ENCODE measurements around the gene NCEH1. TPM values are rescaled to one million over a fixed set of nuclear protein-coding genes. Genes with fewer than 3 reads are reported as not detected.

NCEH1 gene
- total RNA-seq, 4 donors from 2014 or later: 6.6 to 15.8 (median 10.6) TPM

- Histone ChIP-seq H3K4me3 (no peak overlapping the region), H3K36me3 (no peaks in the 10 kb centered on the region), H3K27me3 (no peaks in the 10 kb centered on the region), H3K4me1 (no peaks in the 10 kb centered on the region), H3K27ac (no peak overlapping the region), H3K9me3 (no peaks in the 10 kb centered on the region)
- no peak for DNase-seq
- no peak for TF ChIP-seq POLR2A (IDR thresholded peaks at IDR 0.05)
- TF ChIP-seq CTCF (IDR thresholded peaks at IDR 0.05): no peak
Measured at GRCh38 chr3:172604895-172605646, 105.8 kb downstream of the NCEH1 start.

GRCh38 chr3:172601066-172601832 is 109.6 kb downstream of the NCEH1 start:
- no peak for DNase-seq
- Histone ChIP-seq H3K4me1 (no peaks in the 10 kb centered on the region), H3K36me3 (no peaks in the 10 kb centered on the region), H3K27ac (peak overlapping the region in 3 of 4 donors; percentile 8 to 87 (median 74)), H3K9me3 (no peaks in the 10 kb centered on the region), H3K4me3 (no peak overlapping the region), H3K27me3 (no peaks in the 10 kb centered on the region)
- no peak for TF ChIP-seq POLR2A (IDR thresholded peaks at IDR 0.05)
- no peak for TF ChIP-seq CTCF (IDR thresholded peaks at IDR 0.05)

GRCh38 chr3:172600644-172601065 is 110.2 kb downstream of the NCEH1 start:
- Histone ChIP-seq H3K4me1 (peaks cover 0 to 2% (median 0%) of the 10 kb centered on the region in 4 donors), H3K9me3 (no peaks in the 10 kb centered on the region), H3K36me3 (no peaks in the 10 kb centered on the region), H3K27me3 (no peaks in the 10 kb centered on the region), H3K27ac (peak overlapping the region in 3 of 4 donors; percentile 8 to 87 (median 74)), H3K4me3 (no peak overlapping the region)
- TF ChIP-seq POLR2A (IDR thresholded peaks at IDR 0.05) (no peak), CTCF (IDR thresholded peaks at IDR 0.05) (no peak)
- no peak for DNase-seq

GRCh38 chr3:172598904-172599303 is 112.0 kb downstream of the NCEH1 start:
- Histone ChIP-seq H3K9me3 (no peaks in the 10 kb centered on the region), H3K4me3 (no peak overlapping the region), H3K27ac (no peak overlapping the region), H3K4me1 (peaks cover 0 to 15% (median 6%) of the 10 kb centered on the region in 4 donors), H3K27me3 (no peaks in the 10 kb centered on the region), H3K36me3 (no peaks in the 10 kb centered on the region)
- no peak for TF ChIP-seq POLR2A (IDR thresholded peaks at IDR 0.05)
- TF ChIP-seq CTCF (IDR thresholded peaks at IDR 0.05): no peak
- no peak for DNase-seq

GRCh38 chr3:172596394-172596706 is 114.5 kb downstream of the NCEH1 start:
- Histone ChIP-seq H3K9me3 (no peaks in the 10 kb centered on the region), H3K27me3 (no peaks in the 10 kb centered on the region), H3K4me3 (no peak overlapping the region), H3K4me1 (peaks cover 3 to 39% (median 13%) of the 10 kb centered on the region in 4 donors), H3K36me3 (no peaks in the 10 kb centered on the region), H3K27ac (peak overlapping the region in 2 of 4 donors; percentile 47 to 89)
- DNase-seq: no peak
- TF ChIP-seq CTCF (IDR thresholded peaks at IDR 0.05) (no peak), POLR2A (IDR thresholded peaks at IDR 0.05) (no peak)

Measured in Peyer's patch (tissue), 4 donors.